ENCODE measurements around the gene AP3B2.

Gene AP3B2

DNA sequence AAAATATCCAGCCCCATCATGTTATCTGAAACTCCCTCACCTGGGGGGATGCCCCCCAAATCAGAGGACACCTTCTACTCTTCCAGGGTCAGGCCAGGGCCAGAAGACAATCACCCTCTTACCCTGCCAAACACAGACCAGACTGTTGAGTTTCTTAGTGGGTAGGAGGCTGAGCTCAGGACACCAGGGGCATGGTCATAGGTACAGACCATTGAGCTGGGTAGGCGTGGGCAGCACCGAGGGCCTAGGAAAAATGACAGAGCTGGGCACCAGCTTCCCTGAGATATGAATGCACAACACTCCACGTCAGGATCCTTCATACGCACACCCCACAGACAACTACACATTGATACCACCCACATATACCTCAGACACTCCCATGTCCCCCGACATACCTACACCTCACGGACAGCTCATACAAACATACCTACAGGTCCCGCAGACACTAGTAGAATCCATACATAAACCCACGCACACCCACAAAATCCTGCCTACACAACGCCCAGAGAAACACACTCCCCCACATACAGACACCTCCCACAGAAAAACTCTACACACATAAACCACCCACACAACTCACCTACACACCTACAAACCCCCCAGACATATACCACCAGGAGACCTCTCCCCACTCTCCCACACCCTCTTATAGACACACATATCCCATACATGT lies 11.8 kb downstream of the AP3B2 start:
- no peak for DNase-seq

GRCh38 chr15:82692171-82692570 lies 17.5 kb downstream of the AP3B2 start:
- no peak for DNase-seq

GRCh38 chr15:82689147-82689546 lies 20.5 kb downstream of the AP3B2 start:
- no peak for DNase-seq

GRCh38 chr15:82688691-82689090 lies 21.0 kb downstream of the AP3B2 start:
- no peak for DNase-seq

GRCh38 chr15:82681371-82681770 lies 28.3 kb downstream of the AP3B2 start:
- DNase-seq, result no peak

DNA sequence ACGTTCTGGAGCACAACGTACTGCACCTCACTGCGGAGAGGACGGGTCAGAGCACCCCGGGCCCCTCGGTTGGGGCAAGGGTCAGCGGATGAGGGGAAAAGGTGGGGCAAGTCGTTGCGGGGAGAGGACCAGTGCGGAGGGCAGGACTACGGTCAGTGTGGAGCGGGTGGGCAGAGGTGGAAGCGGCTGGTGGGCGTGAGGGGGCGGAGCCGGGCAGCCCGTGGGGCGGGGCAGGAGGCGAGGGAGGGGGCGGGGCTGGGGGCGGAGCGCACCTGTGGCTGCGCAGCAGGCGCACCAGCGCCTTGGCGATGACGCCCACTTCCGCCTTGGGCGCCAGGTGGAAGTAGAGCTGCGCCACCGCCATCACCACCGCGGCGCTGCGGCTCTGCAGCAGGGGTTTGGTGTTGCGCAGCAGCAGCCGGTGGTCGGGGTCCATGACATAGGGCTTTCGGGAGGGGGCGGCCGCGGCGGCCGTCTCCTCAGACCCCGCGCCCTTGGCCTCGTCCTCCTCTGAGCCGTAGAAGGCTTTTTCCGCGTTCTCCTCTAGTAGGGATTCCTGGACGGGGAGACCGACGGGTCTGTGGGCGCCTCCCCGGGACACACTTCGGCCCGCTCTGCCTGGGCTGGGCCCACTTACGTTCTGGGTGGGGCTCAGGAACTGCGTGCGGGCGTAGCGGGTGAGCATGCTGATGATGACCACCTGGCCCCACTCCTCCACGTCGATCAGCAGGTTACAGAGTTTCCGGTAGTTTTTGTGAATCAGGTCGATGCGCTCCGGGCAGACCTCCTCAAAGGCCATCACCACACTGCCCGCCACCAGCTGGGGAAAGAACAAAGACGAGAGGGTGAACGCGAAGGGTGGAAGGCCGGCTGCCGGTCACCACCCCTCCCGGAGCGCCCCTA lies 29.2 kb downstream of the AP3B2 start:
- no peak for DNase-seq

GRCh38 chr15:82679626-82680199 lies 30.0 kb downstream of the AP3B2 start:
- no peak for DNase-seq

DNA sequence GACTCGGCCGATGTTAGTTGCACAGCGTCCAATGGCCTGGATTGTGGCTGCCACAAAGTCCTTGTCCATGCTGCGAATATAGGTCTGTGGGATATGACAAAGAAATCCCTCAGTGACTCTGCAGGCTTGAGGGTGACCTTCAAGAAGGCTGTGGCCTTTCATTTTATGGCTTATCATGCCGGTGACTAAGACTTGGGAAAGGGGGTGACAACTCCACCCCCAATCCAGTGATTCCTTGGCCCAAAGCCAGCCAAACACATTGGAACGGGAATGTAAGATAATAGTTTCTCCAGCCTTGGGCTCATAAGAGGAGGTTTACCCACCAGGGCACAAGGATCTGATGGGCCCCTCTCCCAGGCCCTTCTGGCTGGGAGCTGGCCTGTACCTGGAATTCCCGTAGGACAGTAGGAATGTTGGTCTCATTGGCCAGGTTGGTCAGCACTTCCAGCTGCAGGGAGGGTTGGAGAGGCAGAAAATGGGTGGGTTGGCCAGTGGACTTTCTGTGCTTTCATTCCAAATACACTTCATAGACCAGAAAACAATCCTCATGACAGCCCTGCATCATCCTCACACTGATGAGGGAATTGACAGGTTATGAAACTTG lies 31.9 kb downstream of the AP3B2 start:
- DNase-seq, result no peak

GRCh38 chr15:82674873-82675272 lies 34.8 kb downstream of the AP3B2 start:
- DNase-seq, result no peak

DNA sequence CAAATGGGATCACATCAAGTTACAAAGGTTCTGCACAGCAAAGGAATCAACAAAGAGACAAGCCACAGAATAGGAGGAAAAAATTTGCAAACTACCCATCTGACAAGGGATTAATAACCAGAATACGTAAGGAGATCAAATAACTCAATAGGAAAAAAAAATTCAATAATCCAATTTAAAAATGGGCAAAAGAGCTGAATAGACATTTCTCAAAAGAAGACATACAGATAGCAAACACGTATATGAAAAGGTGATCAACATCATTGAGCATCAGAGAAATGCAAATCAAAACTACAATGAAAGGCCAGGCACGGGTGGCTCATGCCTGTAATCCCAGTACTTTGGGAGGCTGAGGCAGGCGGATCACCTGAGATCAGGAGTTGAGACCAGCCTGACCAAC lies 39.0 kb downstream of the AP3B2 start:
- DNase-seq, result no peak

DNA sequence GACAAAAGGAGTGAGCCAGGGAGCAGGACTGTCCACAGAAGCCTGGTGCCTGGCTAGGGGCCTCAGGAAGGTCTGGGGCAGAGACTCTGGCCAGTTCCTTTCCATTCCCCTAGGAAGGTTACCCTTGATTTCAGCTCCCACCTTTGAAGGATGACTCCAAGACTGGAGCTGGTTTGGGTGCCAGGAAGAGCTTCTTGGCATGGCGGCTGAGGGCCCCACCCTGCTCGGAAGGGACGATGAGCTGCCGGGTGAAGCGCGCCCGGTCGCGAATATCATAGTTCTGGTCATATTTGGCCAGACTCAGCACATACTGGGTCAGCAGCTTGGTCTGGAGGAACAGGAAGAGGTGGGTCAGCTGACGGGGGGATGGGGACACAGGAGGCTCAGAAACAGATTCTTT lies 43.1 kb downstream of the AP3B2 start:
- no peak for DNase-seq

DNA sequence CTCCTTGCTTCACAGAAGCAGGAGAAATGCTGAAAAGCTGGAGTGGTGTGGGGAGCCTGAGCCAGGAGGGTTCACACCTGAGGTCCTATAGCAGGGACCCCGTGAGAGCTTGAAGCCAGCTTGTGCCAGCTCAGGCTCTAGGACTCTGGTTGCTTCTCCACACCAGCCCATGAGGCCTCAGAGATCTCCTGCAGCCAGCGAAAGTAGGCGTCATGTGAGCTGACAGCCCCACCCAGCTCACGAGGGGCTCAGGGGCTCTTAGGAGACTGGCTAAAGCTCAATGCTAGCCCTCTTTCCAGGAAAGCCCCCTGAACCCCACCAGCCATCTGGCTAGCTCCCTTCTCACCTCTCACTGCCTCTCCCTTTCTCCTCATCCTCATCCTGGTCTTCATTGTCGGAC lies 45.7 kb downstream of the AP3B2 start:
- DNase-seq, result no peak

DNA sequence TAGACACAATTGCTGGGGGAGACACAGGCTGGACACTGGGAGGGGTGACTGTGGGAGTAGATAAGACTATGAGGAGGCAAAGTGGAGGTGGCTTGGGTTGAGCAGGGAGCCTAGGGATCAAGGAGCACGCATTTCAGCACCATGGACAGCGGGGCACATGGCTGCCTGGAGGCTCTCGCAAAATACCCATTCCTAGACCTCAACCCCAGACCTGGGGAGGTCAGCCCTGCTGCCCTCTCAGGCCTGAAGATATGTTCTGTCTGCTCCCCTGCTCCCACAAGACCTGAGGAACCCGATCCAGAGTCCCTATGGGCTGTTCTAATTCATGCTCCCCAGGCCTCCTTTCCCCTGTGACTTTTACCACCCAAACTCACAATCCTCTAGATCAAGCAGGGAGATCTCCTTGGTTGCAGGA lies 46.5 kb downstream of the AP3B2 start:
- DNase-seq, result no peak

- no peak for DNase-seq
Measured at GRCh38 chr15:82662641-82663040, 47.0 kb downstream of the AP3B2 start.

DNA sequence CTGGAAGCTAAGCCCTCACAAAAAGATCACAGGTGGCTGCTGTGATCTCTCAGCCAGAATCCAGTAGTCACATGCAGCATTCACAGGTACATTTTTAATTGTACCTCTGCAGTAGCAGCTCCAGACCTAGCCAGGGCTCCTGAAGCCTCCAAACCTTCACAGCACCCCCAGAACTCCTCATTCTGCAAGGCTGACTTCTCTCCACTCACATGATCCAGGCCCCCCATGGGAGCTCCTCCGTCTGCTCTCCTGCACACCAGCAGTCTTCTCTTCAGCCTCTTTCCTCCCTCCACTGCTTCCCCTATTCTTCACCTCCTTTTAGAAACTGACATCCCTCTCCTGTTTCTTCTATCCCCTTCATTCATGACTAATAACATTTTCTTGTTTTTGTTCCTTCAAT lies 49.3 kb downstream of the AP3B2 start:
- no peak for DNase-seq

DNA sequence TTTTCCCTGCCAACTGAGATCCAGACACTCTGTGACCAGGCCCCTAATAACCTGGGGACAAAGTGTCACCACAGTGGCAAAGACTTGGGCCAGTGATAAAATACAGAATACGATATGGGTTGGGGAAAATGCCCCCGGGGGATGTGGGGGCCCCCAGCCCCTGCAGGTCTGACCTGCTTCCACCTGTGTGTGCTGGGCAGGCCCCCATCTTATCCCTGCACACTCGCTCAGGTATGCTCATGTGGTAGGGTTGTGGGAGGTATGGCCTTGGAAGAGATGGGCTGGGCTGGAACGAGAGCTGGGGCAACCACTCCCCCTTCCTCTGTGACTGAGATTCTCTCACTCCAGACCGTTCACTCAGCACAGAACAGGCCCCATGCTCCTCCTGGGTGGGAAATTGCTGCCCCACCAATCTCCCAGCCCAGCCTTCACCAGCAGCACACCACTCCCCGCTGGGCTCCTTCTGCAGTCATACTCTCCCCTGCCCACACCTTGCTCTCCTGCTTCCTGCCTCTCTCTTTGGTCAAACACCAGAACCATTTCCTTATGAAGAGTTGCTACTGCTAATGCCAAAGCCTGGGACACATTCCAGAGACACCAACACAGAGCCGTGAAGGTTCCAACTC lies 52.9 kb downstream of the AP3B2 start:
- DNase-seq, result no peak

GRCh38 chr15:82655606-82656005 lies 54.1 kb downstream of the AP3B2 start:
- no peak for DNase-seq

GRCh38 chr15:82653483-82654168 lies 56.0 kb downstream of the AP3B2 start:
- DNase-seq, result no peak

DNA sequence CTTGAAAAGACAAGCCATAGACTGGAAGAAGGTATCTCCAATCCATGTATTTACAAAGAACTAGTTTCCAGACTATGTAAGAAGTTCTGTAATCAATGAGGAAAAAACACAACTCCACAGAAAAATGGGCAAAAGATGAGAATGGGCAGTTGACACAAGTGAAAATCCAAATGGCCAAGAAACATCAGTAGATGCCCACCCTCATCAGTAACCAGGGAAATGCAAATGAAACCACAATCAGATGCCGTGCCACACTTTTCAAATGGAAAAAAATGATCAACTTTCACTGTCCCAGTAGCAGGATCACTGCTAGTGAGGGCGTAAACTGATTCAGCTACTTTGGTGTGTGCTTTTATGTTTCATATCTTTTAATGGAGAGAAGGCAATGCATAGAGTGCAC lies 58.0 kb downstream of the AP3B2 start:
- no peak for DNase-seq

DNA sequence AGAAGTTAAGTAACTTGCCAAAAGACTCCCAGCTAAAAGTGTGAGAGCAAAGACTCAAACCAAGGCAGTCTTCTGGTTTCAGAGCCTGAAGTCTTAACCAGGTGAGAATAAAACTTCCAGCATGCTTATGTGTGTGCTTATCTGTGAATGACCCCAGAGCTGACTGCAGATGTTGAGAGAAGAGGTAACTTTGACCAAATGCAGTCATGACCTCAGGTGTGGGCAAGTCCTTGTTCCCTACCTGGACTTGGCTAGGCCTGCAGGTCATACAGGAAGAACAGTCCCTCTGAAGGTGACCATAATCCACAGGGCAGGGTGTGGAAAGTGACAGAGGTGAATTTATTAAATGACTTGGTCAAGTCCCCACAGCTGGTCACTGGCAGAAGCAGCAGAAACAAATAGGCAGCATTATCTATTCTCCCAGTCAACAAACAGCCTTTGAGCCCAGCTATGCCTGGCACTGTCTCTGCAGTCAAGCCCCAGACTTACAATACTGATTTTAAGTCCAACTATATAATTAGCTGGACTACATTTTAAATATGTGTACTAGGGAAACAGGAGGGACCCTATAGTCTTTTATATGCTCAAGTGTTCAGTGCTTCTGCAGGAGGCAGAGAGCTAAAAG lies 59.5 kb downstream of the AP3B2 start:
- DNase-seq, result no peak

GRCh38 chr15:82649226-82649999 lies 60.3 kb downstream of the AP3B2 start:
- no peak for DNase-seq
